Natural killer cell (primary cell): Measurements from ENCODE around the gene PDE8A. TPM values are rescaled to one million over a fixed set of nuclear protein-coding genes. Genes with fewer than 3 reads are reported as not detected.
A peak's percentile ranks its signal among the peaks of the same experiment; 100 is the strongest.

Source experiments
- ATAC-seq, 3 donors: fragments of 150-1000 bp in 2 of 3; fragments of 200-7000 bp in 1 of 3; cut with Tn5 transposase; 1 replicate in 1 of 3; 2 replicates in 2 of 3; pipeline ENCODE4 v1.10.0; 2021; ENCODE audit warnings: mild to moderate bottlenecking in 2 of 3, moderate library complexity in 2 of 3
- DNase-seq, 2 donors: peaks; one replicate each; pipeline versions ENCODE4 v3.0.0 to v3.0.0-alpha.2; 2013 to 2021; ENCODE audit warnings: mixed read lengths in 1 of 2
- H3K27ac ChIP-seq: one replicate; pipeline ENCODE4 v1.5.1; 2013; ENCODE audit warnings: mild to moderate bottlenecking, low read length
- H3K27me3 ChIP-seq: one replicate; pipeline ENCODE4 v1.6.1; 2013; ENCODE audit warnings: low read length; ENCODE audit not compliant: control insufficient read depth, insufficient read depth
- H3K36me3 ChIP-seq: one replicate; pipeline ENCODE4 v1.6.1; 2013; ENCODE audit warnings: low read length; ENCODE audit not compliant: control insufficient read depth, insufficient read depth
- H3K4me1 ChIP-seq: one replicate; pipeline ENCODE4 v1.6.1; 2013; ENCODE audit warnings: low read length; ENCODE audit not compliant: control insufficient read depth, insufficient read depth
- H3K4me3 ChIP-seq: one replicate; pipeline ENCODE4 v1.5.1; 2013; ENCODE audit warnings: low read length
- H3K9me3 ChIP-seq: one replicate; pipeline ENCODE4 v1.6.1; 2013; ENCODE audit warnings: low read length; ENCODE audit not compliant: control insufficient read depth, insufficient read depth
- H3K27ac Mint-ChIP-seq, 2 donors: one replicate each; pipeline ENCODE4 v1.8.0; 2022; ENCODE audit warnings: mild to moderate bottlenecking in 2 of 2, mixed read lengths in 2 of 2, moderate library complexity in 1 of 2
- H3K27me3 Mint-ChIP-seq, 2 donors: one replicate each; pipeline ENCODE4 v1.8.0; 2022; ENCODE audit warnings: low read depth in 2 of 2, mixed read lengths in 2 of 2
- H3K36me3 Mint-ChIP-seq: one replicate; pipeline ENCODE4 v1.8.0; 2022; ENCODE audit warnings: mixed read lengths
- H3K4me1 Mint-ChIP-seq, 2 donors: one replicate each; pipeline ENCODE4 v1.8.0; 2022; ENCODE audit warnings: mixed read lengths in 2 of 2
- H3K4me3 Mint-ChIP-seq: one replicate; pipeline ENCODE4 v1.8.0; 2022; ENCODE audit warnings: mild to moderate bottlenecking, moderate library complexity, mixed read lengths
- H3K9me3 Mint-ChIP-seq, 2 donors: one replicate each; pipeline ENCODE4 v1.8.0; 2022; ENCODE audit warnings: mixed read lengths in 2 of 2
- WGBS: methylation state at CpG from one replicate; pipeline ENCODE4 v1.1.7; 2013; ENCODE audit warnings: missing lambda C conversion rate; ENCODE audit not compliant: insufficient coverage; 5-methylcytosine and 5-hydroxymethylcytosine counted together
- intact Hi-C: fragments of 100-400 bp; cut with micrococcal nuclease; formaldehyde crosslinking; loops from one replicate; pipeline ENCODE4 v1.14.2; 2022
- total RNA-seq, 4 donors: library from RNA; stranded (reverse); fragments of 120-200 nt in 1 of 4; gene quantifications; one replicate each; pipeline versions ENCODE4 v1.2.3 to v1.2.4, GENCODE V29; 2013 to 2022
- TF ChIP-seq, protein P1 (sequence below): fragments of 200-600 bp; IDR thresholded peaks from one replicate; pipeline ENCODE4 v1.8.0; 2022; ENCODE audit warnings: antibody characterized with exemption

PDE8A gene
- total RNA-seq, 3 donors from 2014 or later (not counting 1 experiment from before 2014, with no cell fraction given): 21.0 to 24.2 (median 23.8) TPM

GRCh38 chr15:85041230-85041629 lies 59.6 kb downstream of the PDE8A start:
- intact Hi-C loops: loop anchor here (10.0 kb wide), 2 partner anchors 196 to 456 kb away; no protein-coding TSS in a partner anchor
- H3K27me3 ChIP-seq: no peaks in the 10 kb centered on the region

DNA sequence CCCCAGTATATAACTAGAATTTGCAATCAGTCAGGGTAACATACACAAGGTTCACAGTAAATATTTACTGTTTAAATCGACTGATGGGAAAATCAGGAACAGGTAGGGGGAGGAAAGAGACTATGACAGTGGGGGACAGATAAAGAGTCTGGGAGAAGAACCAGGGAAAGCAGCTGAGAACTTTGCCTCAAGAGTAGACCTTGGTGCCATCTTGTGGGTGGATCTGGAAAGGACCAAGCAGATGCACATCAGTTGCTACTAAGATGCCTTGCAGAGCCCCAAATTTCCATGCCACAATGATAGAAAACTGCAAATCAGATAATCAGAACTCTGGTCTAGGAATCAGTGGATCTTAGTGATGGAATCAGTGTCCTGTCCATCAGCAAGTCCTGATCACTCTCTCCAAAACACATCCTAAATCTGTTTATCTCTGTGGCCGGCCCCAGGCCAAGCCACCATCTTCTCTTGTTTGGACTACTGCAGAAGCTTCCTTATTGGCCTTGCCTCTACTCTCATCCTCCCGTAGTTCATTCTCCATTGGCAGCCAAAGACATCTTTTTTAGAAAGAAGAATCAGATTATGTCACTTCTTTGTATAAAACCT lies 62.7 kb downstream of the PDE8A start:
- WGBS: 69% methylated on average over 3 of the region's 3 CpGs
- Mint-ChIP-seq H3K36me3 (no peaks in the 10 kb centered on the region), H3K27me3 (no peaks in the 10 kb centered on the region), H3K4me3 (no peak overlapping the region), H3K27ac (peak overlapping the region in 1 of 2 donors; percentile 72), H3K9me3 (no peaks in the 10 kb centered on the region), H3K4me1 (peaks cover 11 to 27% of the 10 kb centered on the region in 2 donors)
- no peaks in the 10 kb centered on the region for H3K27me3 ChIP-seq
- H3K36me3 ChIP-seq: no peaks in the 10 kb centered on the region
- TF ChIP-seq, protein P1, sequence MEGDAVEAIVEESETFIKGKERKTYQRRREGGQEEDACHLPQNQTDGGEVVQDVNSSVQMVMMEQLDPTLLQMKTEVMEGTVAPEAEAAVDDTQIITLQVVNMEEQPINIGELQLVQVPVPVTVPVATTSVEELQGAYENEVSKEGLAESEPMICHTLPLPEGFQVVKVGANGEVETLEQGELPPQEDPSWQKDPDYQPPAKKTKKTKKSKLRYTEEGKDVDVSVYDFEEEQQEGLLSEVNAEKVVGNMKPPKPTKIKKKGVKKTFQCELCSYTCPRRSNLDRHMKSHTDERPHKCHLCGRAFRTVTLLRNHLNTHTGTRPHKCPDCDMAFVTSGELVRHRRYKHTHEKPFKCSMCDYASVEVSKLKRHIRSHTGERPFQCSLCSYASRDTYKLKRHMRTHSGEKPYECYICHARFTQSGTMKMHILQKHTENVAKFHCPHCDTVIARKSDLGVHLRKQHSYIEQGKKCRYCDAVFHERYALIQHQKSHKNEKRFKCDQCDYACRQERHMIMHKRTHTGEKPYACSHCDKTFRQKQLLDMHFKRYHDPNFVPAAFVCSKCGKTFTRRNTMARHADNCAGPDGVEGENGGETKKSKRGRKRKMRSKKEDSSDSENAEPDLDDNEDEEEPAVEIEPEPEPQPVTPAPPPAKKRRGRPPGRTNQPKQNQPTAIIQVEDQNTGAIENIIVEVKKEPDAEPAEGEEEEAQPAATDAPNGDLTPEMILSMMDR: peak; percentile 59
- DNase-seq: peak in 1 of 2 donors; percentile 72
- ATAC-seq: peak in 2 of 3 donors; percentile 66 to 69
- H3K27ac ChIP-seq: no peak overlapping the region
- H3K4me1 ChIP-seq: no peaks in the 10 kb centered on the region
- intact Hi-C loops: loop anchor here (1.0 to 10.0 kb wide), 3 partner anchors 89 to 460 kb away; no protein-coding TSS in a partner anchor
- no peak overlapping the region for H3K4me3 ChIP-seq
- no peaks in the 10 kb centered on the region for H3K9me3 ChIP-seq

More at GRCh38 chr15:85041230-85041629, 59.6 kb downstream of the PDE8A start:
- Histone ChIP-seq H3K9me3 (no peaks in the 10 kb centered on the region), H3K4me1 (peaks cover 4% of the 10 kb centered on the region), H3K36me3 (no peaks in the 10 kb centered on the region), H3K4me3 (no peak overlapping the region), H3K27ac (no peak overlapping the region)
- Mint-ChIP-seq H3K27ac (no peak overlapping the region), H3K4me3 (no peak overlapping the region), H3K9me3 (no peaks in the 10 kb centered on the region), H3K36me3 (no peaks in the 10 kb centered on the region), H3K27me3 (no peaks in the 10 kb centered on the region), H3K4me1 (peaks cover 29 to 32% of the 10 kb centered on the region in 2 donors)
- TF ChIP-seq, protein P1: no peak
- no peak for DNase-seq
- no peak for ATAC-seq
- WGBS: 93% methylated on average over 4 of the region's 5 CpGs

DNA sequence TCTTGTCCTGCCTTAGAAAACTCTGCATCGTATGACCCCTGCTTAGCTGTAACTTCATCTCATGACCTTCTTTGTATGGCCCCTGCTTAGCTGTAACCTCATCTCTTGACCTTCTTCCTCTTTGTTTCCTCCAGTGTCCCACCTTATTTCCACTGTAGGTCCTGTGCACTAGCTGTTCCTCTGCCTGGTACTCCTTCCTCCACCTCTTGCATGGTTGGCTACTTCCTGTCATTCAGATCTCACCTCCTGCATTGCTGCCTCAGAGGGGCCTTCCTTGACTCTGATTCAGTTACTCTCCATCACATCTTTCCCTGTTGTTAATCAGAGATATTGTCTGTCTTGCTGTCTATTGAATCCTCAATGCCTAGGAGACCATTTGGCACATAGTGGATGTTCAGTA lies 63.2 kb downstream of the PDE8A start:
- DNase-seq (no peak), ATAC-seq (no peak)
- TF ChIP-seq, protein P1: no peak
- Mint-ChIP-seq H3K4me1 (peaks cover 8 to 32% of the 10 kb centered on the region in 2 donors), H3K36me3 (no peaks in the 10 kb centered on the region), H3K27me3 (no peaks in the 10 kb centered on the region), H3K9me3 (no peaks in the 10 kb centered on the region), H3K4me3 (no peak overlapping the region), H3K27ac (peak overlapping the region in 1 of 2 donors; percentile 72)
- Histone ChIP-seq H3K4me1 (no peaks in the 10 kb centered on the region), H3K4me3 (no peak overlapping the region), H3K27ac (no peak overlapping the region), H3K9me3 (no peaks in the 10 kb centered on the region), H3K36me3 (no peaks in the 10 kb centered on the region), H3K27me3 (no peaks in the 10 kb centered on the region)
- 0% methylated on average over 1 of the region's 1 CpG for WGBS
- intact Hi-C loops: loop anchor here (1.0 to 10.0 kb wide), 3 partner anchors 90 to 460 kb away; no protein-coding TSS in a partner anchor
